MCF 10A (cell line): ENCODE measurements around the gene ANKMY1. TPM values are rescaled to one million over a fixed set of nuclear protein-coding genes. Genes with fewer than 3 reads are reported as not detected.

Experiments used
- BruUV-seq: library from RNA; stranded (reverse); fragments of 400-500 nt; replicated peaks from 2 replicates; lab custom pipeline; 2021; lab: Mats Ljungman, UMichigan
- CTCF ChIA-PET: fragments of 300-600 bp; sonication (Branson Sonifier 250); formaldehyde crosslinking; extraction: SDS; loops from one replicate; lab custom pipeline; 2021; ENCODE audit warnings: antibody characterized with exemption, inconsistent platforms; lab: Yijun Ruan, JAX
- POLR2A ChIA-PET: fragments of 300-600, 350-650 bp; sonication (Branson Sonifier 250); formaldehyde crosslinking; extraction: SDS; loops from one replicate; lab custom pipeline; 2020; ENCODE audit warnings: antibody characterized with exemption, inconsistent platforms; lab: Yijun Ruan, JAX
- DNase-seq: peaks from one replicate; pipeline ENCODE4 v3.0.0-alpha.2; 2018; ENCODE audit not compliant: unreplicated experiment
- H3K27ac Mint-ChIP-seq: one replicate; pipeline ENCODE4 v1.8.0; 2022; ENCODE audit warnings: mild to moderate bottlenecking, low read depth, mixed read lengths; ENCODE audit not compliant: unreplicated experiment
- H3K27me3 Mint-ChIP-seq: one replicate; pipeline ENCODE4 v1.8.0; 2022; ENCODE audit warnings: mixed read lengths; ENCODE audit not compliant: insufficient read depth, unreplicated experiment
- H3K36me3 Mint-ChIP-seq: one replicate; pipeline ENCODE4 v1.8.0; 2022; ENCODE audit warnings: mild to moderate bottlenecking, moderate library complexity, mixed read lengths; ENCODE audit not compliant: insufficient read depth, unreplicated experiment
- H3K4me1 Mint-ChIP-seq: one replicate; pipeline ENCODE4 v1.8.0; 2022; ENCODE audit warnings: mixed read lengths; ENCODE audit not compliant: insufficient read depth, unreplicated experiment
- H3K4me3 Mint-ChIP-seq: one replicate; pipeline ENCODE4 v1.8.0; 2022; ENCODE audit warnings: mild to moderate bottlenecking, moderate library complexity, mixed read lengths; ENCODE audit not compliant: unreplicated experiment
- H3K9me3 Mint-ChIP-seq: one replicate; pipeline ENCODE4 v1.8.0; 2022; ENCODE audit warnings: mixed read lengths; ENCODE audit not compliant: unreplicated experiment
- CTCF ChIP-seq: fragments of 200-600 bp; IDR thresholded peaks from one replicate; pipeline ENCODE4 v1.8.0; 2022; ENCODE audit warnings: antibody characterized with exemption, mild to moderate bottlenecking; ENCODE audit not compliant: unreplicated experiment
- intact Hi-C: fragments of 100-400 bp; cut with micrococcal nuclease; formaldehyde crosslinking; loops from 2 replicates; pipeline ENCODE4 v1.14.1; 2022
- total RNA-seq: library from RNA; stranded (reverse); gene quantifications from 2 replicates; pipeline ENCODE4 v1.2.3, GENCODE V29; 2022

Gene ANKMY1
- total RNA-seq, 1 experiment from 2014 or later: 22.2 TPM

GRCh38 chr2:240582781-240583180, 25.0 kb upstream of the ANKMY1 start:
- ChIA-PET POLR2A (interaction anchor here (8.0 kb wide), 1 partner anchor 20 kb away, joined by 275 read pairs; the partner anchor contains the start of genes ANKMY1 and DUSP28), CTCF (interaction anchor here (5.7 kb wide), 1 partner anchor 18 kb away, joined by 52 read pairs; no protein-coding TSS in a partner anchor)
- peaks cover 14% of the 10 kb centered on the region for H3K36me3 Mint-ChIP-seq
- TF ChIP-seq CTCF: no peak
- H3K4me1 Mint-ChIP-seq: peaks cover 49% of the 10 kb centered on the region
- peak overlapping the region; percentile 42 for H3K27ac Mint-ChIP-seq
- DNase-seq: no peak
- BruUV-seq: no TSS peak
- H3K27me3 Mint-ChIP-seq: no peaks in the 10 kb centered on the region
- H3K4me3 Mint-ChIP-seq: no peak overlapping the region
- no peaks in the 10 kb centered on the region for H3K9me3 Mint-ChIP-seq
- intact Hi-C loops: no loop called here

GRCh38 chr2:240581811-240582210, 24.0 kb upstream of the ANKMY1 start:
- Mint-ChIP-seq H3K4me1 (peaks cover 46% of the 10 kb centered on the region), H3K27ac (peak overlapping the region; percentile 42), H3K36me3 (peaks cover 14% of the 10 kb centered on the region), H3K4me3 (no peak overlapping the region), H3K27me3 (no peaks in the 10 kb centered on the region), H3K9me3 (no peaks in the 10 kb centered on the region)
- intact Hi-C loops: no loop called here
- no TSS peak for BruUV-seq
- DNase-seq: peak; percentile 30
- CTCF ChIA-PET: interaction anchor here (5.7 kb wide), 1 partner anchor 17 kb away, joined by 52 read pairs; no protein-coding TSS in a partner anchor
- TF ChIP-seq CTCF: no peak
- POLR2A ChIA-PET: interaction anchor here (0.6 to 4.8 kb wide), 4 partner anchors 15 to 148 kb away, joined by 3 to 87 read pairs (median 4); partner anchors contain the start of genes ANKMY1 and DUSP28

GRCh38 chr2:240579771-240580614, 22.2 kb upstream of the ANKMY1 start:
- Mint-ChIP-seq H3K4me3 (peak overlapping the region; percentile 73), H3K27ac (peak overlapping the region; percentile 99), H3K36me3 (peaks cover 22% of the 10 kb centered on the region), H3K27me3 (no peaks in the 10 kb centered on the region), H3K4me1 (peaks cover 46% of the 10 kb centered on the region), H3K9me3 (no peaks in the 10 kb centered on the region)
- intact Hi-C loops: no loop called here
- ChIA-PET CTCF (interaction anchor here (0.6 to 5.7 kb wide), 10 partner anchors 9 to 566 kb away, joined by 3 to 52 read pairs (median 4); partner anchors contain the start of gene RNPEPL1), POLR2A (interaction anchor here (0.6 to 4.8 kb wide), 11 partner anchors 9 to 555 kb away, joined by 3 to 87 read pairs (median 4); partner anchors contain the start of genes ANKMY1, DUSP28, NDUFA10 and RNPEPL1)
- DNase-seq: peak; percentile 98
- TF ChIP-seq CTCF: no peak
- BruUV-seq: no TSS peak
